Uterus (tissue), 4 donors: Measurements from ENCODE around the gene TMEM141. TPM values are rescaled to one million over a fixed set of nuclear protein-coding genes. Genes with fewer than 3 reads are reported as not detected.
"Not testable (repeated sequence)": the region's sequence is repeated elsewhere in the genome, so short reads cannot be mapped to it uniquely, and the experiment has no call there.

Source experiments
- DNase-seq, 2 donors: peaks; one replicate each; pipeline ENCODE4 v3.0.0-alpha.2; 2019 to 2020
- H3K27ac ChIP-seq, 2 donors: fragments of 200-600 bp; sonication (generic); 1 replicate in 1 of 2; 2 replicates in 1 of 2; pipeline ENCODE4 v1.5.1; 2016 to 2018
- H3K27me3 ChIP-seq, 2 donors: fragments of 200-600 bp; sonication (generic); one replicate each; pipeline ENCODE4 v1.5.1; 2018 to 2019; ENCODE audit warnings: control low read depth in 1 of 2
- H3K36me3 ChIP-seq, 2 donors: fragments of 200-600 bp; sonication (generic); one replicate each; pipeline ENCODE4 v1.5.1; 2019; ENCODE audit warnings: control low read depth in 1 of 2
- H3K4me1 ChIP-seq, 2 donors: fragments of 200-600 bp; sonication (generic); one replicate each; pipeline ENCODE4 v1.5.1; 2018 to 2019; ENCODE audit warnings: control low read depth in 1 of 2
- H3K4me3 ChIP-seq, 2 donors: fragments of 200-600 bp; sonication (generic); 1 replicate in 1 of 2; 2 replicates in 1 of 2; pipeline ENCODE4 v1.5.1; 2018 to 2019; ENCODE audit warnings: mild to moderate bottlenecking in 1 of 2
- H3K9me3 ChIP-seq, 2 donors: fragments of 200-600 bp; sonication (generic); one replicate each; pipeline ENCODE4 v1.5.1; 2019; ENCODE audit warnings: control low read depth in 1 of 2
- CTCF ChIP-seq, 4 experiments: fragments of 200-600 bp in 2 of 4; fragments of 450-650 bp in 2 of 4; sonication (generic) in 2 of 4; IDR thresholded peaks; one replicate each; pipeline ENCODE4 v1.5.1; 2016 to 2019; ENCODE audit warnings: antibody characterized with exemption in 4 of 4, mild to moderate bottlenecking in 2 of 4, moderate library complexity in 1 of 4
- POLR2A ChIP-seq, 2 donors: fragments of 450-650 bp; IDR thresholded peaks; one replicate each; pipeline ENCODE4 v1.6.1; 2016; ENCODE audit warnings: antibody characterized with exemption in 2 of 2, mild to moderate bottlenecking in 1 of 2, moderate library complexity in 1 of 2
- intact Hi-C: fragments of 100-400 bp; cut with DNase I; formaldehyde crosslinking; loops from one replicate; pipeline ENCODE4 v1.15.1; 2023; ENCODE audit warnings: low total_unique reads
- total RNA-seq, 4 donors: library from RNA; depleted of rRNA in 3 of 4; stranded (reverse); fragments of >200 nt in 3 of 4; gene quantifications; one replicate each; pipeline versions ENCODE4 v1.1.0 to v1.2.4, GENCODE V29; 2014 to 2023
- donor health status: DM: yes; HTN: yes; CAD: no.

Gene TMEM141
- total RNA-seq, 4 donors from 2014 or later: 3.5 to 48.9 (median 32.0) TPM

- no peak for DNase-seq
- TF ChIP-seq CTCF (IDR thresholded peaks at IDR 0.05) (no peak), POLR2A (IDR thresholded peaks at IDR 0.05) (no peak)
- no peaks in the 10 kb centered on the region for H3K27me3 ChIP-seq
- H3K27ac ChIP-seq: no peak overlapping the region
- no peaks in the 10 kb centered on the region for H3K36me3 ChIP-seq
- intact Hi-C loops: no loop called here
- no peaks in the 10 kb centered on the region for H3K4me1 ChIP-seq
- H3K9me3 ChIP-seq: no peaks in the 10 kb centered on the region
- no peak overlapping the region for H3K4me3 ChIP-seq
These were observed 37.6 kb upstream of the TMEM141 start for GRCh38 chr9:136753371-136754058.

DNA sequence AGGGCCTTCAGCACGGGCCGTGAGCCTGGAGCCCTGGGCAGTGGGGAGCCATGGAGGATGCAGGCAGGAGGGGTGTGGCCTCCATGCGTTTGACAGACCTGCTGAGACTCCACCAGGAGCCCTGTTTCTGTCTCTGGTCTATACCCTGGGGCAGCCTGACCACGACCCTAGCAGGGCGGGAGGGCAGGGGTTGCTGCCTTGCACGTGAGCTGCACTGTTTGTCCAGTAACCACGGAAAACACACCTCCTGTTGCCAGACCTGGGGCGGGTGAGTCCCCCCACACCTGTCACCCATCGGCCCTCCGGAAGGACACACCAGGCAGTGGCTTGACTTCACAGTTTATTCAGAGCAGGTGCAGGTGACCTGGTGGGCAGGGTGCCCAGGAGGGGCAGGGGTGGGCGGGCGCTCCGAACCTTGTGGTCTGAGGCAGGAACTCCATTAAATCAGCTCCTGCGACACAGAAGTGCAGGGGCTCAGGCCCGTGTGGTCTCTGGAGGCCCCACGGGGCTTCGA, 37.0 kb upstream of the TMEM141 start:
- no peak overlapping the region for H3K4me3 ChIP-seq
- H3K4me1 ChIP-seq: no peaks in the 10 kb centered on the region
- H3K9me3 ChIP-seq: no peaks in the 10 kb centered on the region
- no peaks in the 10 kb centered on the region for H3K36me3 ChIP-seq
- H3K27ac ChIP-seq: no peak overlapping the region
- DNase-seq: no peak
- intact Hi-C loops: no loop called here
- H3K27me3 ChIP-seq: no peaks in the 10 kb centered on the region
- TF ChIP-seq POLR2A (IDR thresholded peaks at IDR 0.05): no peak
- TF ChIP-seq CTCF (IDR thresholded peaks at IDR 0.05): no peak

DNA sequence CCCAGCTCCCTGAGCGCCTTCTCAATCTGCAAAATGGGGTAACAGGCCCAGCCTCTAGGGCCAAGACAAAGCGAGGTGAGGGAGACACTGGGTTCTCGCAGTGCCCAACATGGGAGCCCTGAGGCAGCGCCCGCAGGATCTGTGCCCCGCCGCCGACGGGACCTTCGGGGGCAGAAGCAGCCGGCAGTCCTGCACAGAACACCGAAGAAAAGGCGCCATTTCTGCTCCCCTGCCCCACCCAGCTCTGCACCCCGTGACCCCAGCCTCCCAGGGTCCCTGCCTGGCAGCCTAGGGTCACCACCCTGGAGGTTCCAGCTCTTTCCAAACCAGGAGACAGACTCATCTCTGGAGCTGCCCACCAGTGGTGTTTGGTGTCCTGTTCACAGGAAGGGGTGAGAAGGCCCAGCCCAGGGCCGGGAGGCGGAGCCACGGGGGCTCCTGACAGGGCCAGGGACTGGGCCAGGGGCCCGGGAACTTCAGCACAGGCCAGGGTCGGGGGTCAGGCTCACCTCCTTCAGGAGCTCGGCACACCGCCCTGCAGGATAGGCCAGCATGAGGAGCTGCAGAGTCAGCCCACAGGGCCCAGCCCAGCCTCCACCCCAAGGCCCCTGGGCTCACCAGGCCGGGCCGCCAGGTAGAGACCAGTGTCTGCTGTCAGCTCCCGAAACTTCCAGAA, 36.4 kb upstream of the TMEM141 start:
- no peaks in the 10 kb centered on the region for H3K9me3 ChIP-seq
- DNase-seq: no peak
- no peak overlapping the region for H3K27ac ChIP-seq
- no peaks in the 10 kb centered on the region for H3K27me3 ChIP-seq
- no peaks in the 10 kb centered on the region for H3K4me1 ChIP-seq
- intact Hi-C loops: no loop called here
- H3K4me3 ChIP-seq: no peak overlapping the region
- H3K36me3 ChIP-seq: no peaks in the 10 kb centered on the region
- no peak for TF ChIP-seq POLR2A (IDR thresholded peaks at IDR 0.05)
- no peak for TF ChIP-seq CTCF (IDR thresholded peaks at IDR 0.05)

- H3K27me3 ChIP-seq, H3K4me3 ChIP-seq, H3K9me3 ChIP-seq, DNase-seq, H3K27ac ChIP-seq, intact Hi-C loops, H3K36me3 ChIP-seq, H3K4me1 ChIP-seq: not testable (repeated sequence)
These were observed 35.6 kb upstream of the TMEM141 start for GRCh38 chr9:136755302-136756133.

- TF ChIP-seq CTCF (IDR thresholded peaks at IDR 0.05) (no peak), POLR2A (IDR thresholded peaks at IDR 0.05) (no peak)
- H3K4me3 ChIP-seq: no peak overlapping the region
- H3K4me1 ChIP-seq: no peaks in the 10 kb centered on the region
- intact Hi-C loops: no loop called here
- H3K9me3 ChIP-seq: no peaks in the 10 kb centered on the region
- H3K36me3 ChIP-seq: no peaks in the 10 kb centered on the region
- DNase-seq: no peak
- H3K27me3 ChIP-seq: no peaks in the 10 kb centered on the region
- no peak overlapping the region for H3K27ac ChIP-seq
These were observed 35.1 kb upstream of the TMEM141 start for GRCh38 chr9:136756134-136756438.
